AG04450 (cell line): ENCODE data around the gene POP7. TPM values are rescaled to one million over a fixed set of nuclear protein-coding genes. Genes with fewer than 3 reads are reported as not detected.

Experiments
- CTCF ChIA-PET: fragments of 300-600, 350-600 bp; formaldehyde crosslinking; extraction: SDS; loops from one replicate; lab custom pipeline; 2022; ENCODE audit warnings: antibody characterized with exemption, inconsistent platforms; lab: Charles Lee
- POLR2A ChIA-PET: fragments of 350-600 bp; formaldehyde crosslinking; extraction: SDS; loops from one replicate; lab custom pipeline; 2021; ENCODE audit warnings: antibody characterized with exemption, inconsistent platforms; lab: Yijun Ruan, JAX
- DNase-seq: peaks from one replicate; pipeline ENCODE4 v3.0.0-alpha.2; 2011; ENCODE audit warnings: low read depth, low spot score
- H3K27ac ChIP-seq: one replicate; pipeline ENCODE4 v1.5.1; 2012; ENCODE audit warnings: low read depth, low read length, control low read depth
- H3K27me3 ChIP-seq: one replicate; pipeline ENCODE4 v1.6.0; 2012; ENCODE audit warnings: low read length; ENCODE audit not compliant: control insufficient read depth, insufficient read depth
- H3K4me3 ChIP-seq: 2 replicates; pipeline ENCODE4 v1.5.1; 2011; ENCODE audit warnings: mild to moderate bottlenecking, low read depth, low read length, control low read depth
- H3K9me3 ChIP-seq: 2 replicates; pipeline ENCODE4 v1.5.1; 2012; ENCODE audit warnings: low read length; ENCODE audit not compliant: control insufficient read depth, insufficient read depth
- polyA plus RNA-seq: library from polyadenylated mRNA; depleted of rRNA; stranded (reverse); fragments of >200 nt; gene quantifications from 2 replicates; pipeline ENCODE4 v1.2.3, GENCODE V29; 2011
- TF ChIP-seq, protein P1 (sequence below): IDR thresholded peaks from 2 replicates; pipeline ENCODE4 v1.5.1; 2011; ENCODE audit warnings: low read depth, low read length, control low read depth, inconsistent platforms

POP7 gene
- polyA plus RNA-seq, 1 experiment: 17.7 TPM

DNA sequence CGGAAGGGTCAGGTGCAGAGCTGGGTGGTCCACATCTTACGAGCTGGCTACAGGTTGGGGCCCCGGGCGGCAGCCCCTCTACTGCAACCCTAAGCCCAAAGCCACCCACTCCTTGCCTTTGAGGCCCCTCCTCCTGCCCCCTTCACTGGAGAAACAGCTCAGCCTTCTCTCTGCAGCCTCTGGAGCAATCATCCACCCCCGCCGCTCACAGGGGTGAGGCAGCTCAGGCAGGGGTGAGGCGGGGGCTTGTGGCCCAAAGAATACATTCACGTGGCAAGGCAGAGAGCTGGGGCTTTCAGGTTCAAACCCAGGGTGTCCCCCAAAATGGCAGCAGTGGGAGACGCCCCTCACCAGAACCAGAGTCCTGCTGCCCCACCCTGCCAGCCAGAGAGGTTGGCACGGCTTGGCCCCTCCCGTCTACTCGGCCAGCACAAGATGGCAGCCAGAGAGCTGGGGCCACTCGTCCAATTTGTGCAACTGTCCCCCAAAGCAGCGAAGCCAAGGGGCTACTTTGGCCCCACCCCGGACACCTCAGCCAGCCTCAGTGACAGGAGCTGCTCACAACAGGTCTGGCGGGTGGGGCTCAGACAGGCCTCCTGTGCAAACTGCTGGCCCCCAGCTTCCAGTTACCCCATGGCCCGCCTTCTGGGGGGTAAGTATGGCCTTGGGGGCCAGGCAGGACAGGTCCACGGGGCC is 25.2 kb upstream of the POP7 start:
- Histone ChIP-seq H3K9me3 (no peaks in the 10 kb centered on the region; the same call in 1 of the 2 replicates), H3K27ac (no peak overlapping the region), H3K27me3 (no peaks in the 10 kb centered on the region), H3K4me3 (no peak overlapping the region)
- TF ChIP-seq, protein P1, sequence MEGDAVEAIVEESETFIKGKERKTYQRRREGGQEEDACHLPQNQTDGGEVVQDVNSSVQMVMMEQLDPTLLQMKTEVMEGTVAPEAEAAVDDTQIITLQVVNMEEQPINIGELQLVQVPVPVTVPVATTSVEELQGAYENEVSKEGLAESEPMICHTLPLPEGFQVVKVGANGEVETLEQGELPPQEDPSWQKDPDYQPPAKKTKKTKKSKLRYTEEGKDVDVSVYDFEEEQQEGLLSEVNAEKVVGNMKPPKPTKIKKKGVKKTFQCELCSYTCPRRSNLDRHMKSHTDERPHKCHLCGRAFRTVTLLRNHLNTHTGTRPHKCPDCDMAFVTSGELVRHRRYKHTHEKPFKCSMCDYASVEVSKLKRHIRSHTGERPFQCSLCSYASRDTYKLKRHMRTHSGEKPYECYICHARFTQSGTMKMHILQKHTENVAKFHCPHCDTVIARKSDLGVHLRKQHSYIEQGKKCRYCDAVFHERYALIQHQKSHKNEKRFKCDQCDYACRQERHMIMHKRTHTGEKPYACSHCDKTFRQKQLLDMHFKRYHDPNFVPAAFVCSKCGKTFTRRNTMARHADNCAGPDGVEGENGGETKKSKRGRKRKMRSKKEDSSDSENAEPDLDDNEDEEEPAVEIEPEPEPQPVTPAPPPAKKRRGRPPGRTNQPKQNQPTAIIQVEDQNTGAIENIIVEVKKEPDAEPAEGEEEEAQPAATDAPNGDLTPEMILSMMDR: no peak
- ChIA-PET CTCF (interaction anchor here (1.1 to 4.0 kb wide), 2 partner anchors 11 to 171 kb away, joined by 4 to 32 read pairs; partner anchors contain the start of gene SLC12A9), POLR2A (interaction anchor here (0.7 to 1.4 kb wide), 5 partner anchors 25 to 405 kb away, joined by 3 to 16 read pairs (median 5); partner anchors contain the start of genes FBXO24, LRCH4 and MOSPD3)
- no peak for DNase-seq

DNA sequence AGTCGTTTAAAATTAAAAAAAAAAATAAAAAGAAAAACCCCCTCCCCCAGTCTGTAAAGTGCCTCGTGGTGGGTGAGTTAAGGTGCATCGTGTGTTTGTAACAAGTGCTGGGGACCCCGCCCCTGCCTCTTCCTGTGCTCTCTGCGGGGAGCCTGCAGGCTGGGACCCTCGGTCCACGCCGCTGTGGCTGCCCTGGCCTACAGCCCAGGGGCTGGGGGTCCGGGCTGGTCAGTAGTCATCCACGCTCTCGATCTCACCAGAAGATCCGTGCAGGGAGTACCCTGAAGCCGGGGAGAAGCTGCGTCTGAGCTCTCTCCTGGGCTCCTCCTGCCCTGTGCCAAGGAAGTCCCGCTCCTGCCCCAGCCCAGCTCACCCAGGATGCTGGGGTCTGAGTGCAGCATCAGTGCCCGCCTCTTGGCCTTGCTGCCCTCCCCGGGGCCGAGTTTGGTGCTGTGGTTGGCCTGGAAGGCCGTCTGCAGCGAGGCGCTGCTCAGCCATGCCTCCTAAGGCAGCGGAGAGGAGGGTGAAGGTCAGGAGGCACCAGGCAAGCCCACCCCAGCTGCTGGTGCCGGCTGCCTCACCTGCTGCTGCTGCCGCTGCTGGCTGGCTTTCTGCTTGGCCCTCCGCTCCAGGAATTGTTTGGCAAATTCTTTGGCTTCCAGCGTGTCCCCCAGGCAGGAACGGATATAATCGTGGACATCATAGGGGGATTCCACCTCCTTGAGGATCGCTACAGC is 24.3 kb upstream of the POP7 start:
- Histone ChIP-seq H3K27ac (no peak overlapping the region), H3K4me3 (no peak overlapping the region), H3K9me3 (no peaks in the 10 kb centered on the region; the same call in 1 of the 2 replicates), H3K27me3 (no peaks in the 10 kb centered on the region)
- DNase-seq: no peak
- CTCF ChIA-PET: interaction anchor here (4.0 kb wide), 1 partner anchor 10 kb away, joined by 32 read pairs; no protein-coding TSS in a partner anchor
- TF ChIP-seq, protein P1: no peak
- POLR2A ChIA-PET: interaction anchor here (0.6 to 1.3 kb wide), 3 partner anchors 24 to 199 kb away, joined by 3 to 8 read pairs (median 3); partner anchors contain the start of genes FBXO24 and LRCH4

DNA sequence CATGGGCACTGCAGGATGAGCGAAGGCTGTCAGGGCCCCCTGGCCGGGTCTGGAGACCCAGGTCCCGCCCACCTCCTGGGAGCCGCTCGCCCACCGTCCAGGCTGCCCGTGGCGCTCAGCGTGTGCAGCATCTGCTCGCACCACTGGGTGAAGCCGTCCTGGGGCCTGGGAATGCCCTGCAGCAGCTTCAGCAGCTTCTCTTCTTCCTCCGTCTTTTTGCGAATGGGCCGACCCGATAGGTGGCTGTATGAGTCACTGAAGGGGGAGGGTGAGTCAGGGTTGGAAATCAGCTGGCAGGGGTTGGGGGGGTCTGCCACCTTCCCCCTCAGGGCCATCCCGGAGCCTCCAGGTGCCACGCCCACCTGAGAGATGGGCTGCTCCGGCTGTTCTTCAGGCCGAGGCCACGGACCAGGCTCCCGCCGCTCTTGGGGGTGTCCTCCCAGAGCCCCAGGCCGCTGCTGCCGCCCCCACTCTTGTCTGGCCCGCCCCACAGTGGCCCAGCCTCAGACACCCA is 23.6 kb upstream of the POP7 start:
- Histone ChIP-seq H3K9me3 (no peaks in the 10 kb centered on the region; the same call in 1 of the 2 replicates), H3K4me3 (no peak overlapping the region), H3K27ac (no peak overlapping the region), H3K27me3 (no peaks in the 10 kb centered on the region)
- no peak for DNase-seq
- ChIA-PET POLR2A (interaction anchor here (1.3 to 1.4 kb wide), 2 partner anchors 96 kb away, joined by 3 to 8 read pairs; partner anchors contain the start of genes FBXO24 and LRCH4), CTCF (interaction anchor here (4.0 kb wide), 1 partner anchor 10 kb away, joined by 32 read pairs; no protein-coding TSS in a partner anchor)
- TF ChIP-seq, protein P1: no peak

DNA sequence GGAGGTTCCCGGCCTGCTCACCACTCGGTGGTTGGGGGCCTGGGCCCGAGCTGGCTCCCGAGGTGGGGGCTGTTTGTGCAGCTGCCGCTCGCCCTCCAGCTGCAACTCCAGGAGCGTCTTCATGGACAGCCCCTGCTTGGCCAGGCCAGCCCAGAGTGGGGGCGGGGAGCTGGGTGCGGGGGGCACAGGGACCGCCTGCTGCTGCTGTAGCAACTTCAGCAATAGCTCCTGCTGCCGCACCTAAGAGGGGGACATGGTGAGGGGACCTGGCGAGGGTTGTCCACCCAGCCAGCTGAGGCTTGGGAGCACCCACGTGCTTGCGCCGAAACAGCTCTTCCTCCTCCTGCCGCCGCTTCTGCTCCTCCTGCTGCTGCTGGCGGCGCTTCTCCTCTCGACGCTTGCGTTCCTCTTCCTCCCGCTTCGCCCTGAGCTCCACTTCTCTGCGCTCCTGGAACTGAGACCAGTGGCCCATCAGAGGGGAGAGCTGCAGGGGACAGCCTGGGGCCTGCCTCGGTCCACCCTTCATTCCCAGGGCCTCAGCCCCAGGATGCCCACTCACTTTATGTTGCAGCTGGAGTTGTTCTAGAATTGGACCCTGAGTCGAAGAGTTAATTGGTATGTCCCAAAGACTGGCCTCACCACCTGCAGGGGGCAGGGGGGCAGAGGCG is 22.8 kb upstream of the POP7 start:
- POLR2A ChIA-PET: interaction anchor here (1.4 kb wide), 1 partner anchor 97 kb away, joined by 3 read pairs; the partner anchor contains the start of genes FBXO24 and LRCH4

More for the DNA sequence above, 22.8 kb upstream of the POP7 start:
- Histone ChIP-seq H3K4me3 (no peak overlapping the region), H3K27ac (no peak overlapping the region), H3K9me3 (no peaks in the 10 kb centered on the region; the same call in 1 of the 2 replicates), H3K27me3 (no peaks in the 10 kb centered on the region)
- no peak for DNase-seq
- CTCF ChIA-PET: interaction anchor here (4.0 kb wide), 1 partner anchor 9 kb away, joined by 32 read pairs; no protein-coding TSS in a partner anchor
- TF ChIP-seq, protein P1: no peak
